ENCODE data around the gene PARD3B.

Gene PARD3B

GRCh38 chr2:204834716-204835384 lies 289.6 kb downstream of the PARD3B start:
- H3K4me3 ChIP-seq (ENCODE audit: low read depth in 1 of 2, low read length in 2 of 2): no peak overlapping the region
- H3K9me3 ChIP-seq (ENCODE audit: insufficient read depth, low read length, severe bottlenecking): no peaks in the 10 kb centered on the region
- H3K9ac ChIP-seq (ENCODE audit: low read depth, low read length): no peak overlapping the region
- no peaks in the 10 kb centered on the region for H4K20me1 ChIP-seq (ENCODE audit: insufficient read depth, low read length)
- DNase-seq (no peak), ATAC-seq (ENCODE audit: insufficient read depth, low read depth) (no peak)
- no peak overlapping the region for H3K27ac ChIP-seq (ENCODE audit: low read length)
- H3K27me3 ChIP-seq (ENCODE audit: insufficient read depth, low read length, poor library complexity): no peaks in the 10 kb centered on the region
- TF ChIP-seq CTCF (IDR thresholded peaks at IDR 0.05; ENCODE audit: borderline replicate concordance, extremely low read depth, low read length, poor library complexity, severe bottlenecking) (no peak), EZH2 (IDR thresholded peaks at IDR 0.05; ENCODE audit: borderline replicate concordance, low read depth, low read length, severe bottlenecking) (no peak)
- H3K4me2 ChIP-seq (ENCODE audit: insufficient read depth, low read length): no peak overlapping the region
- no peaks in the 10 kb centered on the region for H3K79me2 ChIP-seq (ENCODE audit: insufficient read depth, low read length)
- H2AFZ ChIP-seq (ENCODE audit: low read depth, low read length): no peak overlapping the region
- no peaks in the 10 kb centered on the region for H3K36me3 ChIP-seq (ENCODE audit: insufficient read depth, low read length)
- no peaks in the 10 kb centered on the region for H3K4me1 ChIP-seq (ENCODE audit: insufficient read depth, low read length)

- no peak overlapping the region for H3K4me2 ChIP-seq (ENCODE audit: insufficient read depth, low read length)
- no peaks in the 10 kb centered on the region for H3K79me2 ChIP-seq (ENCODE audit: insufficient read depth, low read length)
- no peak overlapping the region for H3K27ac ChIP-seq (ENCODE audit: low read length)
- H3K4me1 ChIP-seq (ENCODE audit: insufficient read depth, low read length): no peaks in the 10 kb centered on the region
- DNase-seq (no peak), ATAC-seq (ENCODE audit: insufficient read depth, low read depth) (no peak)
- no peaks in the 10 kb centered on the region for H3K36me3 ChIP-seq (ENCODE audit: insufficient read depth, low read length)
- no peak overlapping the region for H2AFZ ChIP-seq (ENCODE audit: low read depth, low read length)
- no peak overlapping the region for H3K9ac ChIP-seq (ENCODE audit: low read depth, low read length)
- H3K9me3 ChIP-seq (ENCODE audit: insufficient read depth, low read length, severe bottlenecking): no peaks in the 10 kb centered on the region
- no peak overlapping the region for H3K4me3 ChIP-seq (ENCODE audit: low read depth in 1 of 2, low read length in 2 of 2)
- H3K27me3 ChIP-seq (ENCODE audit: insufficient read depth, low read length, poor library complexity): no peaks in the 10 kb centered on the region
- TF ChIP-seq EZH2 (IDR thresholded peaks at IDR 0.05; ENCODE audit: borderline replicate concordance, low read depth, low read length, severe bottlenecking) (no peak), CTCF (IDR thresholded peaks at IDR 0.05; ENCODE audit: borderline replicate concordance, extremely low read depth, low read length, poor library complexity, severe bottlenecking) (no peak)
- no peaks in the 10 kb centered on the region for H4K20me1 ChIP-seq (ENCODE audit: insufficient read depth, low read length)
Measured at GRCh38 chr2:204835786-204836185, 290.5 kb downstream of the PARD3B start.

GRCh38 chr2:204840504-204840903 lies 295.2 kb downstream of the PARD3B start:
- H3K9ac ChIP-seq (ENCODE audit: low read depth, low read length): no peak overlapping the region
- ATAC-seq (ENCODE audit: insufficient read depth, low read depth): no peak
- no peaks in the 10 kb centered on the region for H3K4me1 ChIP-seq (ENCODE audit: insufficient read depth, low read length)
- no peak overlapping the region for H3K4me3 ChIP-seq (ENCODE audit: low read depth in 1 of 2, low read length in 2 of 2)
- TF ChIP-seq CTCF (IDR thresholded peaks at IDR 0.05; ENCODE audit: borderline replicate concordance, extremely low read depth, low read length, poor library complexity, severe bottlenecking): no peak
- no peaks in the 10 kb centered on the region for H3K36me3 ChIP-seq (ENCODE audit: insufficient read depth, low read length)
- H3K79me2 ChIP-seq (ENCODE audit: insufficient read depth, low read length): no peaks in the 10 kb centered on the region
- no peak overlapping the region for H3K4me2 ChIP-seq (ENCODE audit: insufficient read depth, low read length)
- H3K27ac ChIP-seq (ENCODE audit: low read length): no peak overlapping the region
- H4K20me1 ChIP-seq (ENCODE audit: insufficient read depth, low read length): no peaks in the 10 kb centered on the region
- DNase-seq: no peak
- H3K9me3 ChIP-seq (ENCODE audit: insufficient read depth, low read length, severe bottlenecking): no peaks in the 10 kb centered on the region
- H2AFZ ChIP-seq (ENCODE audit: low read depth, low read length): no peak overlapping the region
- H3K27me3 ChIP-seq (ENCODE audit: insufficient read depth, low read length, poor library complexity): peaks cover 4% of the 10 kb centered on the region

GRCh38 chr2:204842068-204842467 lies 296.8 kb downstream of the PARD3B start:
- Histone ChIP-seq H3K4me1 (ENCODE audit: insufficient read depth, low read length) (no peaks in the 10 kb centered on the region), H3K4me2 (ENCODE audit: insufficient read depth, low read length) (no peak overlapping the region), H3K27ac (ENCODE audit: low read length) (no peak overlapping the region), H3K27me3 (ENCODE audit: insufficient read depth, low read length, poor library complexity) (peaks cover 7% of the 10 kb centered on the region), H3K9me3 (ENCODE audit: insufficient read depth, low read length, severe bottlenecking) (no peaks in the 10 kb centered on the region), H2AFZ (ENCODE audit: low read depth, low read length) (no peak overlapping the region), H3K79me2 (ENCODE audit: insufficient read depth, low read length) (no peaks in the 10 kb centered on the region), H4K20me1 (ENCODE audit: insufficient read depth, low read length) (no peaks in the 10 kb centered on the region), H3K4me3 (ENCODE audit: low read depth in 1 of 2, low read length in 2 of 2) (no peak overlapping the region), H3K9ac (ENCODE audit: low read depth, low read length) (no peak overlapping the region), H3K36me3 (ENCODE audit: insufficient read depth, low read length) (no peaks in the 10 kb centered on the region)
- no peak for ATAC-seq (ENCODE audit: insufficient read depth, low read depth)
- no peak for TF ChIP-seq CTCF (IDR thresholded peaks at IDR 0.05; ENCODE audit: borderline replicate concordance, extremely low read depth, low read length, poor library complexity, severe bottlenecking)
- TF ChIP-seq EZH2 (IDR thresholded peaks at IDR 0.05; ENCODE audit: borderline replicate concordance, low read depth, low read length, severe bottlenecking): no peak
- DNase-seq: no peak

Measured in DND-41 (cell line).